ENCODE results near the gene SORL1-AS1.

GRCh38 chr11:121488641-121489040, 35.9 kb upstream of the SORL1-AS1 start:
- TF ChIP-seq, protein P1, sequence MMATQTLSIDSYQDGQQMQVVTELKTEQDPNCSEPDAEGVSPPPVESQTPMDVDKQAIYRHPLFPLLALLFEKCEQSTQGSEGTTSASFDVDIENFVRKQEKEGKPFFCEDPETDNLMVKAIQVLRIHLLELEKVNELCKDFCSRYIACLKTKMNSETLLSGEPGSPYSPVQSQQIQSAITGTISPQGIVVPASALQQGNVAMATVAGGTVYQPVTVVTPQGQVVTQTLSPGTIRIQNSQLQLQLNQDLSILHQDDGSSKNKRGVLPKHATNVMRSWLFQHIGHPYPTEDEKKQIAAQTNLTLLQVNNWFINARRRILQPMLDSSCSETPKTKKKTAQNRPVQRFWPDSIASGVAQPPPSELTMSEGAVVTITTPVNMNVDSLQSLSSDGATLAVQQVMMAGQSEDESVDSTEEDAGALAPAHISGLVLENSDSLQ (IDR thresholded peaks at IDR 0.05): no peak
- no peak for TF ChIP-seq SUZ12 (IDR thresholded peaks at IDR 0.05)
- TF ChIP-seq SP1 (IDR thresholded peaks at IDR 0.05): no peak
- no peak for TF ChIP-seq ZNF384 (IDR thresholded peaks at IDR 0.05)
